Measurements from ENCODE around the gene PHLDB1.

The PHLDB1 gene

DNA sequence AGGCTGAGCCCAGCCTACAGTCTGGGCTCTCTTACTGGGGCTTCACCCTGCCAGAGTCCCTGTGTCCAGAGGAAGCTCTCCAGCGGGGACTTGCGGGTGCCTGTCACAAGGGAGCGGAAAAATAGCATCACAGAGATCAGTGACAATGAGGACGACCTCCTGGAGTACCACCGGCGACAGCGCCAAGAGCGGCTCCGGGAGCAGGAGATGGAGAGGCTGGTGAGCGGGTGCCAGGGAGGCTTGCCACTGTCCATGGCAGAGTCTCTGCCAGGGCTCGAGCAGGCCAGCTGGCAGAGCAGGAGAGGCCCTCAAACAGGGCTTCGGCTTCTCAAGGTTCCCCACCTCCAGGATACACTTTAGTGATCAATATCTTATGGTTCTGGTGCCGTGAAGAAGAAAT is 21.0 kb downstream of the PHLDB1 start:
- no peaks in the 10 kb centered on the region for H3F3A ChIP-seq (ENCODE audit: control insufficient read depth, insufficient read depth)
- no peak overlapping the region for H3K4me3 ChIP-seq (ENCODE audit: low read length)
- H4K20me1 ChIP-seq (ENCODE audit: control insufficient read depth, insufficient read depth, low read depth, low read length) = no peaks in the 10 kb centered on the region
- no peak overlapping the region for H3K27ac ChIP-seq (ENCODE audit: low read depth, low read length)
- no peaks in the 10 kb centered on the region for H3K4me1 ChIP-seq (ENCODE audit: control insufficient read depth, low read length)
- TF ChIP-seq, protein P1, sequence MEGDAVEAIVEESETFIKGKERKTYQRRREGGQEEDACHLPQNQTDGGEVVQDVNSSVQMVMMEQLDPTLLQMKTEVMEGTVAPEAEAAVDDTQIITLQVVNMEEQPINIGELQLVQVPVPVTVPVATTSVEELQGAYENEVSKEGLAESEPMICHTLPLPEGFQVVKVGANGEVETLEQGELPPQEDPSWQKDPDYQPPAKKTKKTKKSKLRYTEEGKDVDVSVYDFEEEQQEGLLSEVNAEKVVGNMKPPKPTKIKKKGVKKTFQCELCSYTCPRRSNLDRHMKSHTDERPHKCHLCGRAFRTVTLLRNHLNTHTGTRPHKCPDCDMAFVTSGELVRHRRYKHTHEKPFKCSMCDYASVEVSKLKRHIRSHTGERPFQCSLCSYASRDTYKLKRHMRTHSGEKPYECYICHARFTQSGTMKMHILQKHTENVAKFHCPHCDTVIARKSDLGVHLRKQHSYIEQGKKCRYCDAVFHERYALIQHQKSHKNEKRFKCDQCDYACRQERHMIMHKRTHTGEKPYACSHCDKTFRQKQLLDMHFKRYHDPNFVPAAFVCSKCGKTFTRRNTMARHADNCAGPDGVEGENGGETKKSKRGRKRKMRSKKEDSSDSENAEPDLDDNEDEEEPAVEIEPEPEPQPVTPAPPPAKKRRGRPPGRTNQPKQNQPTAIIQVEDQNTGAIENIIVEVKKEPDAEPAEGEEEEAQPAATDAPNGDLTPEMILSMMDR (IDR thresholded peaks at IDR 0.05; ENCODE audit: low read depth, low read length, poor library complexity, severe bottlenecking) = no peak
- no peak for TF ChIP-seq EZH2phosphoT487 (IDR thresholded peaks at IDR 0.05; ENCODE audit: borderline replicate concordance, low read length)
- H3K36me3 ChIP-seq (ENCODE audit: control insufficient read depth, low read length) = no peaks in the 10 kb centered on the region
- H3K9me2 ChIP-seq (replicated peaks; ENCODE audit: control insufficient read depth, low read length) = no peaks in the 10 kb centered on the region
- H3K79me2 ChIP-seq (ENCODE audit: control insufficient read depth, low read length) = no peaks in the 10 kb centered on the region
- no peak overlapping the region for H3K4me2 ChIP-seq (ENCODE audit: low read length)
- H3K9me3 ChIP-seq (ENCODE audit: control insufficient read depth, insufficient read depth, low read length) = no peaks in the 10 kb centered on the region
- H3K27me3 ChIP-seq (ENCODE audit: control insufficient read depth, low read length) = peaks cover 15% of the 10 kb centered on the region; the same call in 1 of the 2 replicates

DNA sequence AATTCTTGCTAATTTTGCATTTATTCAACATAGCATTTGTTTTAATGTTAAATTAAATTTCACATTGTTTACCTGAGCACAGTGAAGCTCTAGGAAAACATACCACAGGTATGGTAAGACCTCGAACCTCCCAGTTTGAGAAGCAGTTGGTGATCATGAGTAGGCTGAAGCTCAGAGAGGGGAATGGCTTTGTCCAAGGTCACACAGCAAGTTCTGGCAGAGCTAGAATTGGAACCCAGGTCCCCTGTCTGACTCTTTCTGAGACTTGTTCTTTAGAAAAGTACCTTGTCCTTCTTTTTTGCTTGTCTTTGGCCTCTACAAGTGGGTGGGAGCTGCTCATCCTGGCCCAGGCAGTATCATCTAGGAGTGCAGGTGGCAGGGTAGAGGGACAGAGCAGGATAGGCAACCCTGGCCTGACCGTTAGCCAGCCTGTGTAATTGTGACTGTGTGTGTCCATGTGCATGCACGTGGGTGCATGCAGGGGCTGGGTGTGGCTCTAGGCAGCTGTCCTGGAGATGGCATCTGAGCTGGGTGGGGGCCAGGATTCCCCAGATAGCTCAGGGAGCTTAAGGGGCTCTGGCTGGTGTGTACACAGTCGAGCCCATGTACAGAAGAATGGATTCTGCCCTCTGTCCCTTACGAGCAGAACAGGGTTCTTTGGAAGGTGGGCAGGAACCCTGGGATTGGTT is 21.6 kb downstream of the PHLDB1 start:
- no peak overlapping the region for H3K27ac ChIP-seq (ENCODE audit: low read depth, low read length)
- no peak overlapping the region for H3K4me2 ChIP-seq (ENCODE audit: low read length)
- no peaks in the 10 kb centered on the region for H3K4me1 ChIP-seq (ENCODE audit: control insufficient read depth, low read length)
- no peak overlapping the region for H3K4me3 ChIP-seq (ENCODE audit: low read length)
- no peaks in the 10 kb centered on the region for H4K20me1 ChIP-seq (ENCODE audit: control insufficient read depth, insufficient read depth, low read depth, low read length)
- no peaks in the 10 kb centered on the region for H3K79me2 ChIP-seq (ENCODE audit: control insufficient read depth, low read length)
- H3K9me2 ChIP-seq (replicated peaks; ENCODE audit: control insufficient read depth, low read length) = no peaks in the 10 kb centered on the region
- H3K36me3 ChIP-seq (ENCODE audit: control insufficient read depth, low read length) = no peaks in the 10 kb centered on the region
- no peaks in the 10 kb centered on the region for H3F3A ChIP-seq (ENCODE audit: control insufficient read depth, insufficient read depth)
- H3K27me3 ChIP-seq (ENCODE audit: control insufficient read depth, low read length) = peaks cover 14% of the 10 kb centered on the region
- TF ChIP-seq, protein P1 (IDR thresholded peaks at IDR 0.05; ENCODE audit: low read depth, low read length, poor library complexity, severe bottlenecking) = no peak
- no peak for TF ChIP-seq EZH2phosphoT487 (IDR thresholded peaks at IDR 0.05; ENCODE audit: borderline replicate concordance, low read length)
- no peaks in the 10 kb centered on the region for H3K9me3 ChIP-seq (ENCODE audit: control insufficient read depth, insufficient read depth, low read length)

DNA sequence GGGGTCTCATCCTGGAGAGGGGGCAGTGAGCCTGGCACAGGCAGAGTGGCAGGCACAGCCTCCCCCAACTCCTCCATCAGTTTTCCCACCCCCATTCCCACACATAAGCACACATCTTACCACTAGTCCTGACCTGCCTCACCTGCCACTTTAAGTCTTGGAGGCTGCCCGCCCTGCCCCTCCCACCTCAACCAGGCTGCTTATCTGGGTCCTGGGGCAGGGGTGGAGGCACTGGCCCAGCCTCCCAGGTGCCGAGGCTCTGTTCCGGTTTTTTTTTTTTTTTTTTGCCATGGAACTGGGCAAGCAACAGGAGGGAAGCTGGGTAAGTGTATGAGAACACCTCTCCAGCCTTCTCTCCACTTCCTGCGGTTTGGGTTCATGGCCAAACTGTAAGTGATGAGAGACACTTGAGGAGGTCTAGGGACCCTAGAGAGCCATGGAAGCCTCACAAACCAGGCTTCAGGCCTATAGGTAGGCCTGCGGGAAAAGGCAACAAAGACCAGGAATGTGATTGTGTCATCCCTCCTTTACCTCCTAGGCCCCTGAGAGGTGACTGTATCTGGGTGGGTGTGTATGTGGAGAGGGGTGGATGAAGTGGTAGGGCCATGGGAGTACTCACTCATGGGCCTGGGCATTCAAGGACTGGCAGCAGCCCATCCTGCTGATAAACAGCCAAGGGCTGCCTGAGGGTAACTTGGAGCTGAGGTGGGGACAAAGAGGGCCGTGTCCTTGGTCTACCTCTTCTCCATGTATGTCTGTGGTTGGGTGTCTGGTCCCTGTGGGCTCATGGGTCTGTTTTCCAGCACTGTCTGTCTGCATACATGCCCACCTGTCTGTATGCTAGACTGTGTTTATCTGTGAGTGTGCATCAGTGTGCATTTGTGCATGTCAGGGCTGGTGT is 22.6 kb downstream of the PHLDB1 start:
- H3K9me2 ChIP-seq (replicated peaks; ENCODE audit: control insufficient read depth, low read length) = no peaks in the 10 kb centered on the region
- H3K4me3 ChIP-seq (ENCODE audit: low read length) = no peak overlapping the region
- no peaks in the 10 kb centered on the region for H3K9me3 ChIP-seq (ENCODE audit: control insufficient read depth, insufficient read depth, low read length)
- H3K4me2 ChIP-seq (ENCODE audit: low read length) = no peak overlapping the region
- no peak for TF ChIP-seq EZH2phosphoT487 (IDR thresholded peaks at IDR 0.05; ENCODE audit: borderline replicate concordance, low read length)
- TF ChIP-seq, protein P1 (IDR thresholded peaks at IDR 0.05; ENCODE audit: low read depth, low read length, poor library complexity, severe bottlenecking) = no peak
- peaks cover 11% of the 10 kb centered on the region for H3K27me3 ChIP-seq (ENCODE audit: control insufficient read depth, low read length)
- H3K36me3 ChIP-seq (ENCODE audit: control insufficient read depth, low read length) = no peaks in the 10 kb centered on the region
- H3K27ac ChIP-seq (ENCODE audit: low read depth, low read length) = no peak overlapping the region
- H3K79me2 ChIP-seq (ENCODE audit: control insufficient read depth, low read length) = no peaks in the 10 kb centered on the region
- H3F3A ChIP-seq (ENCODE audit: control insufficient read depth, insufficient read depth) = no peaks in the 10 kb centered on the region
- no peaks in the 10 kb centered on the region for H4K20me1 ChIP-seq (ENCODE audit: control insufficient read depth, insufficient read depth, low read depth, low read length)
- H3K4me1 ChIP-seq (ENCODE audit: control insufficient read depth, low read length) = no peaks in the 10 kb centered on the region
